GM12874 (cell line): ENCODE data around the gene PIP5K1C.

Experiments
- TF ChIP-seq, protein P1 (sequence below): IDR thresholded peaks from 2 replicates; pipeline ENCODE4 v1.5.1; 2011; ENCODE audit warnings: low read depth, mild to moderate bottlenecking, control low read depth, low read length, moderate library complexity; ENCODE audit not compliant: insufficient read depth

The PIP5K1C gene

DNA sequence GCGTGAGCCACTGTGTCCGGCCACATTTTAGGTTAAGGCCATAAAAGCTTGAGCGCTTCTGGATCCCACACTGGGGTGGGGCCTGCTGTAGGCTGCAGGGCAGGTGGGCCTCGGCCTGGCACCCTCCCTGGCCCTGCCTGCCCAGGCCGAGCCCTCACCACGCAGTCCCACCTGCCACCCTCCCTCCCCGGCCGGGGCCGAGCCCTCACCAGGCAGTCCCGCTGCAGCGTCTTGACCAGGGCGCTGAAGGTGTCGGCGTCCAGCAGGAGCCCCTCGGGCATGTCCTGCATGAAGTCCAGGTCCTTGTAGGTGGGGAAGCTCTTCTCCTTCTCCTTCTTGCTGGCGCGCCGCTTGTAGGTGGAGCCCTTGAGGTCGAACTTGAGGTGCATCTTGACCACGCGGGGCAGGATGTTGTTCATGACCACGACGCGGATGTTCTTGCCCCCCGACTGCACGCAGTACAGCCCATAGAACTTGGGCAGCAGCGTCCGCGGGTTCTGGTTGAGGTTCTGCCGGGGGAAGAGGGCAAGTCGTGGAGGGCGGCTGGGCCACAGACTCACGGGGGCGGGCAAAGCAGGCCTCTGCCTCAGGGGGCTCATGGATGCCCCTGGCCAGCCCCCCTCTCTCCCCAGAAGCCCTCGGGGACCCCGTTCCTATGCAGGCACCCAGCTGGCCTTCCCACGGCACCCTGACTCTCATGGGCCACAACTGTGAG is 47.0 kb downstream of the PIP5K1C start:
- TF ChIP-seq, protein P1, sequence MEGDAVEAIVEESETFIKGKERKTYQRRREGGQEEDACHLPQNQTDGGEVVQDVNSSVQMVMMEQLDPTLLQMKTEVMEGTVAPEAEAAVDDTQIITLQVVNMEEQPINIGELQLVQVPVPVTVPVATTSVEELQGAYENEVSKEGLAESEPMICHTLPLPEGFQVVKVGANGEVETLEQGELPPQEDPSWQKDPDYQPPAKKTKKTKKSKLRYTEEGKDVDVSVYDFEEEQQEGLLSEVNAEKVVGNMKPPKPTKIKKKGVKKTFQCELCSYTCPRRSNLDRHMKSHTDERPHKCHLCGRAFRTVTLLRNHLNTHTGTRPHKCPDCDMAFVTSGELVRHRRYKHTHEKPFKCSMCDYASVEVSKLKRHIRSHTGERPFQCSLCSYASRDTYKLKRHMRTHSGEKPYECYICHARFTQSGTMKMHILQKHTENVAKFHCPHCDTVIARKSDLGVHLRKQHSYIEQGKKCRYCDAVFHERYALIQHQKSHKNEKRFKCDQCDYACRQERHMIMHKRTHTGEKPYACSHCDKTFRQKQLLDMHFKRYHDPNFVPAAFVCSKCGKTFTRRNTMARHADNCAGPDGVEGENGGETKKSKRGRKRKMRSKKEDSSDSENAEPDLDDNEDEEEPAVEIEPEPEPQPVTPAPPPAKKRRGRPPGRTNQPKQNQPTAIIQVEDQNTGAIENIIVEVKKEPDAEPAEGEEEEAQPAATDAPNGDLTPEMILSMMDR, result no peak

DNA sequence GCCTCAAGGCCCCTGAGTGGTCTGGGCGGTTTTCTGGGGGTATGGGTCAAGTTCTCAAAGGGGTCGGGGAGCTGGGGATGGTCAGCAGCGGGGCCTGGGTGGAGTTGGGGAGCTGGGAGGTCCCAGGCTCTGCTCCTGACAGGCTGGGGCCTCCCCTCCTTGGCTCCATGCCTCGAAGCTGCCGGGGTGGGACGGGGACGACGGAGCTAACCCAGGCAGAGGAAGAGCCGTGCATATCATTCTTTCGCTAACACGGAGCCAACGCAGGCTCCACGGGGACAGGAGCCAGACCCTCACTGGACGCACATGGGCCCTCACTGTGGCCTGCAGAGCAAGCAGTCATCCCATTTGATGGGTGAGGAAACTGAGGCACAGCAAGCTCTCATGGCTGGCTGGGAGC is 47.8 kb downstream of the PIP5K1C start:
- TF ChIP-seq, protein P1, result no peak

DNA sequence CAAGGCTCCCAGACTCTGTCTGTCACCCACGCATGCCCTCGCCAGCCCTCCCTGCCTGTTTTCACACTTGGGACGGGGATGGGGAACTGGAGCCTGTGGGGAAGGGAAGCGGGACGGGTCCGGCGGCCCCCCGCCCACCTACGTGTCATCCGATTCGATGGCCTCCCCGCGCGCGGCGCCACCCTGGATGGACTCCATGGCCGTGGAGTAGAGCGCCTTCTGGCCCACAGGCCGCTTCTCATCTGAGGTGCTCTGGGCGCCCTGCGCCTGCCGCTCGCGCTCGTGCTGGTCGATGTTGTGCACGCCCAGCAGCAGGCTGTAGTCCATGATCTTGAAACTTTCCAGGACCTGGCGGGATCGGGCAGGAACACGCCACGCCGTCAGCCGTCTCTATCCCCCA is 48.6 kb downstream of the PIP5K1C start:
- TF ChIP-seq, protein P1, result no peak

DNA sequence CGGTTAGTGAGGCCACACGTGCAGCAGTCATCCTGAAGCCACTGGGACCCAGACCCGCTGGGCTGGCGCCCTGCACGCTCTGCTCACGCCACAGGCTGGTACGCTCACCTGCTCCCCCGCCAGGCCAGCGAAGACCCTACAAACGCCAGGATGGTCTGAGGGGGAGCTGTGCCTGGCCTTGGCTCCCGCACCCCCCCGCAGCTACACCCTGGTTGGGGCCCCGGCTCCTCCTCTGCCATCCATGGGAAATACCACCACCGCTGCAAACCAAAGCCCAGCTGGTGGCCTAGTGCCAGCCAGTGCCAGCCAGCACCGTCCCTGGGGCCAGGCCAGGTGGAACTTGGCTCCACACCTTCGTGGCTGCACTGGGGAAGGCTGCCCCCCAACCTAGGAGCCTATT is 50.4 kb downstream of the PIP5K1C start:
- TF ChIP-seq, protein P1, result no peak

DNA sequence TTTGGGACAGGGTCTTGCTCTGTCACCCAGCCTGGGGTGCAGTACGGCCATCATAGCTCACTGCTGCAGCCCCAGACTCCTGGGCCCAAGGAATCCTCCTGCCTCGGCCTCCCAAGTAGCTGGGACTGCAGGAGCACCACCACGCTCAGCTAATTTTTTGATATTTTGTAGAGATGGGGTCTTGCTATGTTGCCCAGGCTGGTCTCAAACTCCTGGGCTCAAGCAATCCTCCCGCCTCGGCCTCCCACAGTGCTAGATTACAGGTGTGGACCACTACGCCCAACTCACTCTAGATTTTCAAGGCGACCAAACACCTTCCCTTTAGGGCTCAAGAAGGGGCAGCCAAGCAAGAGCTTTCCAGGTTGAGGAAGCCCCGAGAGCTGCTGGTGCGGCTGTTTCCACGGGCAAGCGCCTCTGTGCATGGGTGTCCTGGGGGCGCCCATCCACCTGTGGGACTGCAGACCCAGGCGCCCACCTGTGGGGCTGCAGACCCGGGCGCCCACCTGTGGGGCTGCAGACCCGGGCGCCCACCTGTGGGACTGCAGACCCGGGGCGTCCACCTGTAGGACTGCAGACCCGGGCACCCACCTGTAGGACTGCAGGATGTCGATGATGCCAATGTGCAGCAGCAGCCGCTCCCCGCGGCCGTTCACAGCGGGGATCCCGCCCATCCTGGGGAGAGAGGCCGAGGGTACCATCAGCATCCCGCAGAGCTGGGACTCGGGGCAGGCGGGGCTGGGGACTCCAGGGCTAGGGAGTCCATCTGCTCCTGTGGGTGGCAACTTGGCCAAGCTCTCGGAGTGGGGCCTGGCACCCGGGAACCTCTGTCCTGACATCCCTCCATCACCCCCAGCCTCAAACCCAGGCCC is 52.0 kb downstream of the PIP5K1C start:
- TF ChIP-seq, protein P1, result no peak

DNA sequence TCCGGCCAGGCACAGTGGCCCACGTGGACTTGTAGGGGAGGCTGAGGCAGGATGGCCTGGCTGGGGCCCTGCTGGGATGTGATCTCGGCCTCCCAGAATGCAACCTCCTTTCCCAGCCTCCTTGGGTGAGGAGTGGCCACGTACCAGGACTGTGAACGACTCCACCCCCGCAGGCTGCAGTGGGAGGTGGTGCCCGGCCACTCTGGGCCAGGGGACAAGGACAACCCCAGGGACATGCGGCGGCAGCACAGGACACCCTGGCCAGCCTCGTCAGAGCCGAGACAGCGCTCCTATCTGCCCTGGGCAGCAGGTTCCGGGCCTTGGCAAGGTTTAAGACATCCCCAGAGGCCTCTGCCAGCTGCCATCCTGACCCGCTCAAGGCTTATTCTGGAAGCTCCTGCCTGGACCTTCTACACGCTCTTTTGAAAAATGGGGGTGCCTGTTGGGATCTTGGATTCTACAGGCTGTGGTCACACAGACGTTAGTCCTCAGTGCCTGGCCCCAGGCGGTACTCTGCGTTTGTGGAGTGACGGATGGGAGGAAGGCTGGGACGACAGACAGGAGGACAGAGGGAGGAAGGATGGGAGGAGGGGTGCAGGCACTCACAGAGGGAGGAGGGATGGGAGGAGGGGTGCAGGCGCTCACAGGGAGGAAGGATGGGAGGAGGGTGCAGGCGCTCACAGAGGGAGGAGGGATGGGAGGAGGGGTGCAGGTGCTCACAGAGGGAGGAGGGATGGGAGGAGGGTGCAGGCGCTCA is 53.8 kb downstream of the PIP5K1C start:
- TF ChIP-seq, protein P1, result no peak

DNA sequence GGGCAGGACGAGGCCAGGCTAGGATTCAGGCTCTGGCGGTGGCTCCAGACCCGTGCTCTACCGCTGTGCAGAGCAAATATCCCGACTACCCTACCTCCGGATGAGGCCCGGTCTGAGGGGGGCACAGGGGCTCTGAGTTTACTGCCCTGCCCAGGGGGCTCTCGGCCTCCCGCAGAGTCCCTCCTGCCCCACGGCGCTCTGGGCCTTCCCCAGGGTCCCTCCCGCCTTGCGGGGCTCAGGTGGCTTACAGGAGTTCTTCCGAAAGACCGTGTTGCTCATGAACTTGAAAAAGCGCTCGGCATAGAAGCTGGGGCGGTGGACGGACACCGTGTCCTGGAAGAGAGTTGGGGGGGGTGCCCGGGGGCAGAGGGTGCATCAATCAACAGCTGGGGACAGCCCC is 54.5 kb downstream of the PIP5K1C start:
- TF ChIP-seq, protein P1, result no peak
